GM21786 (cell line): ENCODE measurements around the gene STAB1.

Experiments used
- ATAC-seq: cut with Tn5 transposase; IDR thresholded peaks from one replicate; pipeline ENCODE4 v1.9.1; 2021; ENCODE audit not compliant: unreplicated experiment

The STAB1 gene

DNA sequence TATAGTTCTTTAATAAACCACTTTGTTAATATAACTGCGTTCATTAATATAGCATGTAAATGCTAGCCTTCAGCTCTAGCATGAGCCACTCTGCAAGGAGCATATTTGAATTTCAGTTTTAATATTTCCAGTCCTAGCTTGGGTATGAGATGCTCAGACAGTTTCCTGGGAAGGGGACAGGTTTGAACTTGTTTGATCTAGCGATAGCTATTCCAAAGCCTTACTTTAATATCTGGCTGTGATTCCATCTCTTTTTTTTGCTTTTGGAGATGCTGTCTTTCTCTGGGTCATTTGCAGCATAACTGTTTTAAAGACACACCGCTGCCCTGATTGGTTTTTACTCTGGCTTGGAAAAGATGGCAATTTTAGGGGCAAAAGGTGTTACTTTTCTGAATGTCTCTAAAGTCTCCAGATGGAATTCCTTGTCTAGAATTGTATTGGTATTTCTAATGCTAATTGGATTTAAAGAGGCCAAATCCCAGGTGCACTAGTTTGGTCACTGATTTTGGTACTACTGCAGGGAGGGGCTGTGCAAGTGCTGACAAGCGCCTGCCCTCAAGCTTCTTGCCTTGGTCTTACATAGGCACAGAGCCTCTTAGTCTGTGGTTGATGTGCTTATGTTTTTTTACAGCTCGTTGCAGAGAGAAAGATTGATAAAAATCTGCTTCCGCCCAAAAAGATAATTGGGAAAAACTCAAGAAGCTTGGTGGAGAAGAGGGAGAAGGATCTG, 36.9 kb upstream of the STAB1 start:
- ATAC-seq: no peak

DNA sequence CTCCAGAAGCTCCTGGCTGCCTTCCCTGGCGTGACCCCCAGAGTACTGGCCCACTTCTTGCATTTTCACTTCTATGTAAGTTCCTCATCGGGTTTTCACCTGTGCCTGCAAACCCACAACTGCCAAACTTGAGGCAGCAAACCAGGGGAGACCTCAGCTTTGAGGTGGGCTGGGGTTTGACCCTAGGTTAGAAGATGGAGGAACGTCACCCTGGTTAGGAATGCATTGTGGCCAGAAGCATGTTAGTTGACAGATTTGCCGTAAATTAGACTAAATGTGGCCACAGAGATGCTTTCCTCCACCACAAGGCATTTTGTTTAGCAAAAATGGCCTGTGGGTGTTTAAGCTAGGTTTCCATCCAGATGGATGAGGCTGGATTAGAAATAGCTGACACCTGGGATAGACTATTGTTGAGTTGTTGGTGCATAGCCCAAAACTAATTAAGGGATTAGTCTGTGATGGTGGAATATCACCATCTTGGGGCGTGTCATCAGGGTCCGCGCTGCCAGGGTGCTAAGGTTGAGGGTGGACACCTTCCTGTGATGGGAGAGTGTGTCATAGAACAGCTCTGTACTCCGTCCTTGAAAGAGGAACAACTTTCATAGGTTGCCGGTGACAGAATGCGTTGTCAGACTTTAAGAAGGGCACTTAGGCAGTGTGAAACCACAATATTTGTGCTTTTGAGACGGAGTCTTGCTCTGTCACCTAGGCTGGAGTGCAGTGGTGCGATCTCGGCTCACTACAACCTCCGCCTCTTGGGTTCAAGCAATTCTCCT, 36.2 kb upstream of the STAB1 start:
- ATAC-seq: no peak

DNA sequence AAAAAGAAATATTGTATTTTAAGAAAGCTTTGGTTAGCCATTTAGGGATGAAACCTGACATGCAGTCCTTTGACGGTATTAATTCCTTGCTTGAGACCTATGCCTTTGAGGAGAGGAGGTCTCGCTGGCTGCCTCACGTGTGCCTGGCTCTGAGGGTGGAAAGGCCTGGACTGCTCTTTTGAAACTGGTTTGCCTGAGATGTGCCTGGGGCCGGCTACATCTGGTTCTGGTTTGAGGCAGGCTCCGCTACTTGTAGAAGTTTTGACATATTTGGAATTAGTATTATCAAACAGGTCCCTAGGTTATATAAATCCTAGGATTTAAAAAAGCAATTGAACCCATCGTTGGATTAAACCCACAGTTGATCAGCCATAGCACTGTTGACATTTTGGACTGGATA, 33.3 kb upstream of the STAB1 start:
- no peak for ATAC-seq

DNA sequence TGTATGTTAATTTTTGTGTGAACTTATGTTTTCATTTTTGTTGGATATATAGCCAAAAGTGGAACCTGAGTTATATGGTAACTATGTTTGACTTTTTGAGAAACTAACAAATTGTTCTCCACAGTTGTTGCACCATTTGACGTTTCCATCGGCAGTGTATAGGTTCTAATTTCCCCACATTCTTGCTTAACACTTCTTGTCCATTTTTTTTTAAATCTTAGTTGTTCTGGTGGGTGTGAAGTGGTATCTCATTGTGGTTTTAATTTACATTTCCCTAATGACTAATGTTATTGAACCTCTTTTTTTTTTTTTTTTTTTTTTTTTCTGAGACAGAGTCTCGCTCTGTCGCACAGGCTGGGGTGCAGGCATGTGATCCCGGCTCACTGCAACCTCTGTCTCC, 31.7 kb upstream of the STAB1 start:
- no peak for ATAC-seq

DNA sequence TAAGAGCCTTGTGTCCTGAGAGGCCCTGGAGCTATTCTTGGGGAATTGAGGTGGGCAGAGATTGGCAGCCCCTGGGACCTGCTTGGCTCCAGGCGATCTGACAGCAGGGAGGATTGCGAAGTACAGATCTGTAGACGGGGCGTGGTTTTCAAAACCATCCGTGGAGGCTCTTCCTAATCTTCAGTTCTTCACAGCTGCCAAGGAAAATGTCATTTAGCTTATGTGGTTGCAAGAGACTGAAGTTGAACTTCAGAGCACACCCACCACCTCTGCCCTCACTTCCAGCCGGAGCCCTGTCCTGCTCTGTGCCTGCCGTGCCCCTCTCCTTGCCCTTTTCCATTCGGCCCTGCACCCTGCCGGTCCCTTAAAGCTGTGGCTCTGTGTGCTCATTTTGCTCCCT, 26.8 kb upstream of the STAB1 start:
- no peak for ATAC-seq

DNA sequence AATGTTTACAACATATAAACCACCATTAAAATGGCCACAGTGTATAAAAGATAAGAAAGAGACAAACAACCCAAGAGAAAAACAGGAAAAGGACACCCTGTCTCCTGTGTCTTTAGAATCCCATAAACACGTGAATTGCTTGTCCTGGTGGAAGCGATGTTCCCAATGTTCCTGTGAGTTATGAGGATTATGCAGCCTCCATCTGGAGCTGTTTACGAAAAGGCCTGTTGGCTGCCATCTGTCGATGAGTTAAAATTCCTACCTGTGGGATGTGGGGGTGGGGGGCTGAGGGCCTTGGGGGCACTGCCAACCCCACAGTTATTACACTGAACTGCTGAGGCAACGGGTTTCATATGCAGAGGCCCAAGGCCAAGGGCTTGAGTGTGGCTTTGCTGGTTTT, 26.1 kb upstream of the STAB1 start:
- no peak for ATAC-seq

DNA sequence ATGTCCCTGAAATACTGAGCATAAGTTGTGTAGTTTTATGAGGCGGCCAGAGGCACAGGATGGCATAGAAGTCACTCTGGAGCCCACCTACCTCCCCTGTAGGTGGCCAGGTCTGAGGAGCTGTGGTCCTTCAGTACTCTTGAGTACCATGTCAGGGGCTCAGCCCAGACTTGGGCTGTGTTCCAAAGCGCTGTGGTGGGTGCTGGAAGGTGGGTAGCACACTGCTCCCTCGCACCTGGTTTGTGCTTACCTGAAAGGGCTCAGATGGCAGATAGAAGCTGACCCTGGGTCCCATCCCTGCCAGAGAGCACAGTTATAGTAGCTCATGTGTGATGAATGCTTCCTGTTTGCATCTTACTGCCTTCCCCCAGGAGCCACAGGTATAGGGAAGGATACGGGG, 24.2 kb upstream of the STAB1 start:
- ATAC-seq: no peak

DNA sequence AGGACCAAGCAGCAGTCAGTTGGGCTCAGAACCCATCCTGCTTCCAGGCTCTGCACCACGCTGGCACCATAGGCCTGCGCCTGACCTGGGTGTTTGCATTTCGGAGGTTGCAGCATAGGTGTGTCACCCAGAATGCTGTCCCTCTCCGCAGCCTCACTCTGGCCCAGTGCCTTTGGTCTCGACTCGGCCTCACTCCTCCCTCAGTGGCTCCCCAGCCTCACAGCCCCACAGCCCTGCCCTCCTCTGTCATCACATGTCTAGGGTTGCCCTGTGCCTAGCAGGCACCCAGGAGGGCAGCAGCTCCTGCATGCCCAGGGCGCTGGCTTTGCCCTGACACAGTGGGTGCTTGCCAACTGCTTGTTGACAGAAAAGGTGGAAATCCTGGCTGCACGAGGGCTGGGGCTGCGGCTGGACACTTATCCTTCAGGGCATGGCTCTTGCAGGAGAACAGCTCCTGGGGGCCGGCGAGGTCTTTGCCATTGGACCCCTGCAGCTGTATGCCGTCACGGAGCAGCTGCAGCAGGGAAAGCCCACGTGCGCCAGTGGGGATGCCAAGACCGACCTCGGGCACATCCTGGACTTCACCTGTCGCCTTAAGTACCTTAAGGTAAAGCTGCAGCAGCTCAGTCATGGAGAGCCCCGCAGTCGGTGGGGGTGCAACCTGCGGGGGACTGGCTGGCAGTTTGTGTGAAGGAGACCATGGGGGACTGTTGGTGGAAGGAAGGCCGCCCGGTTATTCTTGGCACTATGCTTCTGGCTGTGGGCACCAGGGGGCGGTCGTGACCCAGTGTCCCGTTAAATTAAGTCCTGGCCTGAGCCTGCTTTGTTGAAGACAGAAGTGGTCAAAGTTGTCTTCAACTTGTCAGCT, 23.5 kb upstream of the STAB1 start:
- ATAC-seq: no peak

DNA sequence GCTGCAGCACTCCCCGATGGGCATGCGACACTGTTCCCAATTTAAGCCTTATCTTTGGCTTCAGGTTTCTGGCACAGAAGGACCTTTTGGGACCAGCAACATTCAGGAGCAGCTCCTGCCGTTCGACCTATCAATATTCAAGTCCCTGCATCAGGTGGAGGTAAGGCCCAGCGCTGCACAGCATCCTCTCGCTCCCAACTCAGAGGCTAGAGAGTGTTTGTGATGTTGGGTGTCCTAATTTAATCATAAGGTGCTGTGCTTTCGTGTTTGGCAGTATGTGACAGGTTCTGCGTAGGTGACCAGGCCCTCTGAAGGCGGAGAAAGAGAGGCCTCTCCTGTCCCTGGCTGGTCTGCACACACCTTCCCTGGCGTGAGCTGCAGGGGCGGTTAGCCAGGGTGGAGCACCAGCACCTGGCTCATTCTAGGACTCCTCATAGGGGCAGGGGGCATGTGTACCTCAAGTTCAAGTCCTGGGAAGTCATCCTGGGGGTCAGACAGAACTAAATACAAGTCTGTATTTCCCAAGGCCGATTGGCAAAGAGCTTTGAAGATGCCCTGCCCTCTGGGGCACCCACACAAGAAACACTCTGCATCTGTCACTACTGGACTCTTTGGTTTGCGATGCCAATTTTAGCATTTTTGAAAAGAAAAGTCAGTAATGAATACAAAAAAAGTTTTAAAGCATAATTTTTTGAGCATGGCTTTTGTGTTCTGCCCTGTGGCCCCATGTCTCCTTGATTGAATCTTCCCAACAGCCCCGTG, 22.7 kb upstream of the STAB1 start:
- ATAC-seq: no peak

DNA sequence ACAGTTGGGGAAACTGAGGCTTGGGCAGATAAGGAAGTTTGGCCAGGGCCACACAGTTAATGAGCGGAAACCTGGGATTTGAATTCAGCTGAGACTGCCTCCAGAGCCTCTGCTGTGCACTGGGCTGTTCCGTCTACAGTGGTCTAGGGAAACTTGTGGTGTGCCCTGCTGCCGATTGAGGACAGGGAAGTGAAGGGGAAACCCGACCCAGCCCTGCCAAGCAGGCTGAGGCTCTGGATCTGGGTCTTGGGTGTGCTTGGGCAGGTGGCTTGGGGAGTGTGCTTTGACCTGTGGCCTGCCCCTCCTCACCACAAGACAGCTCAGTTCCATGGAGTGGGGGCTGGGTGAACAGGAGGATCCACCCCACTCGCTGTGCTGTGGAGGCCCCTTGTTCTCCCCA, 22.1 kb upstream of the STAB1 start:
- ATAC-seq: no peak

DNA sequence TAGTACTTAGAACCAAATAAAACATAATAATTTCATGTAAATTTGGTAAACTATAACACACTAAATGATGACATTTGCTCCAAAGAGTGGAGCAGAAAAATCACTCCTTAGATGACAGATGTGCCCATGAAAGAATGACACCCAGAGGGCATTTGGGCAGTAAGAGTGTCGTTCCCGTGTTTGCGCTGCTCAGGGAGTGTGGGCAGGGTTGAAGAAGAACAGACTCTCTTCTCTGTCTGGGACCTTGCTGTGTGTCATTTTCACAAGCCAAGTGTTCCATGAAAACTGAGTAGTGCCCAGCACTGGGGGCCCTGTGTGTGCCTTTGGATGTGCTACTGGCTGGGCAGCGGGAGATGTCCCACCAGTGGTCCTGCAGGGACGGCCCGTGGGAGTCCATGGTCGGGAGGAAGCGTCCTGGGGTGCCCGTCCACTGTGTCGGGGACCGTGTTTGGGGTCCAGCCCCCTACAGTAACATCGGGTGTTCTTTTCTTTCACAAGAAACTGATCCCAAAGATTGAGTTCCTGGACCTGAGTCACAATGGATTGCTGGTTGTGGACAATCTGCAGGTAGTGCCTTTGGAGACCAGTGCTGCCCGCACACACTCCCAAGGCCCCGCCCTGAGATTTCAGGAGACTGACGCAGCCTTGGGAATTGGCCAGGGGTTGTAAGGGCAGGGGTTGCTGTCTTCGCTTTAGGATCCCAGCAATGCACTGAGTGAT, 17.9 kb upstream of the STAB1 start:
- ATAC-seq: no peak

DNA sequence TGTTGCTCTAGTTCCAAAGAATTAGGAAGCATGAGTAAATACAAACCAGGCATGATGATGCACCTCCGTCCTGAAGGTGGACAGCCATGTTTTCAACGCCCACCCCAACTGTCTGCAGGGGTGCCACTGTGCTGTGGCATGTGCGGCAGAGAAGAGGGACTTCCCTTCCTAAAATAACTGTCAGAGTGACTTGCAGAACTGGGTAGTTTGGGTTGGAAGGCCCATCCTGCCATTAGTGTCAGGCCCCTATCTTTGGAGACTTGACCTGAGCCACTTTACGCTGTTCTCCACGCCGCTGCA, 17.4 kb upstream of the STAB1 start:
- ATAC-seq: no peak

DNA sequence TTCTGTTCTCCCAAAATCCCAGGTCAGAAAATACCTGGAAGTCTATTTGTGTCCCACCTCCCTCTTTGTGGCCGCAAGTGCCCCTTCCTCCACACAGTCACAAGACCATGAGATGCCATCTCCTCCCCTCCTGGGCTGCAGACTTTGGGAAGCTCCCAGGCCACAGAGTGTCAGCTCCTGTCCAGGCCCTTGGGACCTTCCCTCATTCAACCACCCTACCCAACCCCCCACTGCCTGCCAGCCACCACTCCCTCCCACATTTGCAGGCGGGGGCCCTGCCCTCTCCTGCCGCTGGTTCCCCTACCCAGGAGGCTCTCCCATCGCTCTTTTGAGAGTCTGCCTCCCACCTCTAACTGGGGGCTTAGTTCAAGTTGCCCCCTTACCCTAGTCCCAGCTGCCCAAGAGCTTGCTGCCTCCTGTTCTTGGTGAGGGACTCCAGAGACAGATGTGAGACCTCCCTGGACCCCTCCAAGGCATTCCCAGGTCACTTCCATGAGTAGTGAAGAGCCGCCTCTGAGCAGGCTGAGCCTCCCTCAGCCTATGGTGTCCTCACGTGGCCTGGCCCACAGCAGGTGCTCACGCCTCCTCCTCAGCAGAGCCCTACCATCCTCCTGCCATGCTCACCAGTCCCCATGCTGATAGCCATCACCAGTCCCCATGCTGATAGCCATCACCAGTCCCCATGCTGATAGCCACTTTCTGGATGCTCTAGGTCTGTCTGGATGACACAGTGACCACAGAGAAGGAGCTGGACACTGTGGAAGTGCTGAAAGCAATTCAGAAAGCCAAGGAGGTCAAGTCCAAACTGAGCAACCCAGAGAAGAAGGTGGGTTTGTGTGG, 15.9 kb upstream of the STAB1 start:
- ATAC-seq: no peak

DNA sequence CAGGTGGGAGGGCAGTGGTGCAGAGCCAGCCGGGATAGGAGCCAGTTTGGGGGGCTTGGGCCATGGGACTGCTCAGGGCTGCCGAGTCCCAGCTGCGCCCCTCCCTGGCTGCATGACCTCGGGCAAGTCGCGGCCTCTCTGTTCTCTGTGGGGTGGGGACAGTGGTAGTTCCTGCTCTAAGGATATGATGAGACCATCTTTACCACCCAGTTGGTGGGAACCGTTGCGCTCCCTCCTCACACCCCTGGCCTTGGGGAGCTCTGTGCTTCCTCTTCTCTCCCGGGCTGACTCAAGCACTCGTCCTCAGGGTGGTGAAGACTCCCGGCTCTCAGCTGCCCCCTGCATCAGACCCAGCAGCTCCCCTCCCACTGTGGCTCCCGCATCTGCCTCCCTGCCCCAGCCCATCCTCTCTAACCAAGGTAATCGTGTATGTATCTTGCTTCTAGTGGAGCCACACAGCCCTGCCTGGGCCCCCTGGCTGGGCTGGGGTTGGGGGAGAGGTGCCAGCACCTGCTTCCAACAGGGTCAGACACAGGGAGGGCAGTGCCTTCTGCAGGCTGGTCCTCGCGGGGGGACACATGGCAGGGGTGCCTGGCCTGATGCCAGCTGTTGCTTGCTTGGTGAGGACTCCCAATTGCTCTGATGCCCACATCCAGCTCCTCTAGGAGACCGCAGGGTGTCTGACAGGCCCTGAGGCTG, 15.1 kb upstream of the STAB1 start:
- no peak for ATAC-seq

DNA sequence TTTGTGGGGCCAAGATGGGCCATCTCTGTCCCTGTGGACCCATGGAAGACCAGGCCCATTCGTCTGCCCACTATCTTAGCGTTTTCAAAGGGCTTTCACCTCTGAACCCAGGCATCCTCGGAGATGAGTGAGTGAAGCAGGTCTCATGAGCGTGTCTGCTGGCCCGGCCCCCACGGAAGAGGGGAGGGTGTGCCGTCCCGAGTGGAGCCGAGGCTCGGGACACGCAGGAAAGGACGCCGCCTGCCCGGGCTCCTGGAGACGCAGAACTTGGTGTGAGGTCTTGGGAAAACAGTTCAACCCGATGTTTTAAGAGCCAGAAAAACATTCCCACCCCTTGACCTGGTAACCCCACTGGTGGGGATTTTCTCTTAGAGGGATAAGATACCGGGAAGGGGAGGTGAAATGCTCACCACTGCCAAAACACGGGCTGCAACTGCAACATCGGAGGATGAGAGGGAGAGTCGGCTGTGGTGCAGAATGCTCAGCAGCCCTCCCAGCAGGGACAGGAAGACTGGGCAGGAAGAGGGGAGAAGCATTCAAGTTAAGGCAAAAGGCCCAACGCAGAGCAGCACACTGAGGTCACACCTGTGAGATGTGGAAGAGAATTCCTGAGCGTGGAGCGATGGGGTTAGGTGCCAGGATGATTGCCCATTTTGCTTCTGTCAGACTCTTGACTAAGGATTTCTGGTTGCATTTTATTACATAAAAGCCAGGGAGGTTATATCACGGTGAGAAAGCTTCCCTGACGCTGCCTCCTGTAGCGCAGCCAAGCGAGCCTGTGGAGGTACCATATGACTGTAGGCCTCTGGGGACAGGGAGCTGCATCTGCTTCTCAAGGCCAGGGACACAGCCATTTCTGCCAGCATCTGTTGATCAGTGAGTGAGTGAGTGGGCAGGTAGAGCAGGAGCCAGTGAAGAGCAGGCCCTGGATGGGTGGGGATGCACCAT, 14.1 kb upstream of the STAB1 start:
- ATAC-seq: no peak

DNA sequence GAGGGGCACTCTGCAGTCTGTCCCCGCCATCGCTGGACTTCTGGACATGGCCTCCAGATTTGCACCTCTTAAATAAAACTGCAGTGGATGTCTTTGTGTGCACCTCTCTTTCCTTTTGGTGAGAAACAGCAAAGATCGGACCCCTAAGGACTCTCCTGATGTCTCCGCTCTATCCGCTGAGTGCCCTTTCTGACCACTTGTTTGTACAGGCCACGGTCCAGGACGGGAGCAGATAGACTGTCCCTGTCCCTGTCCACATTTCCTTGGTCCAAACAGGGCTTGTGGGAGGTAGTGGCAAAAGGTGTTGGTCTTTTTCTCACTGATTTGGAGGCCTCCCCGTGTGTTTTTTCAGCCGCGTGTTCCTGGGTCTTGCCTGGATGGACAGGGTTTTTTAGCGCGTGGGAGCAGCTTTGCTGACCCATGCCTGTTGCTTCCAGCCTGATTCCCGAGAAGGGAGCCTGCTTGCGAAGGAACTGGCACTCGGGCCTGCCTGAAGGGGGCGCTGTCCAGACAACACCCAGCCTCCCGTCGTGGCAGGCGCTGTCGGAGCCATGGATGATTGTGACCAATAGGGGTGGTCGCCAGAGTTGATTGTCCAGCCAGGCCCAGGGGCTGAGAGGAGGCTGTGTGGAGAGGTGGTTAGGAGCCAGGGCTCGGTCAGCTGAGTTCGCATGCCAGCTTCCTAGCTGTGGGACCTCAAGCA, 13.2 kb upstream of the STAB1 start:
- ATAC-seq: no peak

DNA sequence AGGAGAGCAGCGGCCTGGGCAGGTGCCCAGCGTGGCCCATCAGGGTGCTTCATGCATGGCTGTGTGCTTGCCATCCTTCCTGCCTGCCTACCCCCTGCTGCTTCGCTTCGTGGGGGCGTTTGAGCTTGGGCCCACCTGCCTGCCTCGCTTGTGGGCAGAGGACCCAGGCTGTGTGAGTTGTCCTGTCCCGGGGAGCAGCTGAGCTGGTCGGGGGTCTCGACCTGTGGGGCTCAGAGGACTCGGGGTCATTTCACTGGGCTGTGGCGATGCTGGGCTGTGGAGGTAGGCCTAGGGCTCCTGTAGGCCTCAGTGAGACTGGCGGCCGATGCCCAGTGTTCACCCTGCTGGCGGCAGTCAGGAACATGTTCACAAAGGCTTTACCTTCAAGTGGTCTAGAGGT, 12.1 kb upstream of the STAB1 start:
- ATAC-seq: no peak
